Hepatic stellate cell (primary cell): Measurements from ENCODE around the gene HAUS3.
"Not testable (repeated sequence)": the region's sequence is repeated elsewhere in the genome, so short reads cannot be mapped to it uniquely, and the experiment has no call there.

Source experiments
- DNase-seq: peaks from one replicate; pipeline ENCODE4 v3.0.0; 2011; ENCODE audit warnings: low spot score

Gene HAUS3

DNA sequence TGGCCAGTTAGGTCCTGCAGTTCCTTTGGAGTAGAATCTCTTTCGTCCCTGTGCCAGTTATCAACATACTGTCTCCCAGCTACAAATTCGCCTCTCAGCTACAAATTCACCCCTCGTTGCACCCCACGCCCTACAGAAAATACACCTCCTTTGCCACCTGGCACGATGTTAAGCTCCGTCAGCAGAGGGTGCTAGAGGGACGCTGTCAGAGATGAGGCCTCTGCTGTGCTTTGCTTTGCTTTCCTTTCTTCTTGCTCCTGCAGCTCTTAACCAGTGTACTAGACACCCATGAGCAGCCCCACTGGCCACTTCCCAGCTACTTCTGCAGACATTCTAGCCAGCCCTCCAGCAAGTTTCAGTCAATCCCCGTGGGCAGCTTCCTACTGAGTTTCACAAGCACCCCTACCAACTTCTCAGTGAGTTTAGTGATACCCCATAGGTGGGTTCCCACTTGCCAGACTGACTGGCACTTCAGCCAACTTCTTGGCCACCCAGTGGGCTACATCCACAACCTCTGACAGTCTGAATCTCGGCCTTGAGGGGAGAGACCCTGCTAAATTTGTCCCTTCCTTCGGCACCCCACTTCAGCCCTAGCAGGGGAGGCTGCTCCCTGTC is 21.8 kb downstream of the HAUS3 start:
- peak; percentile 47 for DNase-seq

- no peak for DNase-seq
Observed at GRCh38 chr4:2219233-2219760, 22.6 kb downstream of the HAUS3 start.

DNA sequence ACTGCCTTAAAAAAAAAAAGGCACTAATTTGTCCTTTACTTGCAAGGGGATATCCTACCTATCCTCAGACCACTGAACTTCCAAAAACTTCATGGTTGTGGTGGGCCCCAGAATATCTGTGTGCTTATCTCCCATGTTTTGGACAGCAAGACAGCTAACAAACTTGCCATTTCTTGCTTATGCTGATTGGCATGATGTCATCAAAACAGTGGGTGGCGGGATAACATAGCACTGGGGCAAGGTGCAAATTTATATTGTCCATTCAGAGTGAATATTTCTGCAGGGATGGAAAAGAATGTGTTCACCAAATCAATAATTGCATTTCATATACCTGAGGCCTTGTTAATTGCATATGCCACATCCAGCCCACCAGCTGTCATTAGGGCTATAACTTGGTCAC is 23.5 kb downstream of the HAUS3 start:
- DNase-seq: no peak

- DNase-seq: no peak
Observed at GRCh38 chr4:2217726-2218125, 24.2 kb downstream of the HAUS3 start.

GRCh38 chr4:2212831-2213230 is 29.1 kb downstream of the HAUS3 start:
- DNase-seq: no peak

- not testable (repeated sequence) for DNase-seq
Observed at GRCh38 chr4:2202789-2203188, 39.1 kb downstream of the HAUS3 start.

GRCh38 chr4:2194496-2194895 is 47.4 kb downstream of the HAUS3 start:
- DNase-seq: no peak

DNA sequence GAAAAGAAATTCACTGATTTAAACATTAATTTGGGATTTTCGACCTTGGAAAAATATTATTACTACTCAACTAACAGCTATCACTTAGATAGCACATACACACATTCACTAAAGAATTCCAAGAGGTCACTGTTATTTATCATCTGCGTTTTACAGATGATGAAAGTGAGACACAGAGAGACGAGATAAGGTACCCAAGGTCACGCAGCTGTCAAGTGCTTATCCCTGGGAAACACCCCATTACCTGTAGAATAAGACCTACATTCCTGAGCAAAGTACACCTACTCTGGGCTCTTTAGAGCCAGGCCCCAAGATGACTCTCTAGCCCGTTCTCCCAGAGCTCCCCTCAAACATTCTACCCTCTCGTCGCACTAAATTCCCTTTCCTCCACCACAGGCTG is 48.6 kb downstream of the HAUS3 start:
- DNase-seq: no peak

DNA sequence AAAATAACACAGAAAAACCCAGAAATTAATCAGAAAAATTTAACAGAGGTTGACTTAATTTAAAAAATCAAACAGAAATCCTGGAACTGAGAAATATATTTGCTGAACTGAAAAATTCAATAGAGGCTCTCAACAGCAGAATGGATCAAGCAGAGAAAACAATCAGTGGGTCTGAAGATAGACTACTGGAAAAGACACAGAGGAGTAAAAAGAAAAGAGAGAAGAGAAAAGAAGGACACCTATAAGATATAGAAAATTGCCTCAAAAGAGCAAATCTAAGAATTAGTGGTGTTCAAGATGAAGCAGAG is 55.1 kb downstream of the HAUS3 start:
- DNase-seq: no peak

- DNase-seq: no peak
Observed at GRCh38 chr4:2186133-2186864, 55.6 kb downstream of the HAUS3 start.

DNA sequence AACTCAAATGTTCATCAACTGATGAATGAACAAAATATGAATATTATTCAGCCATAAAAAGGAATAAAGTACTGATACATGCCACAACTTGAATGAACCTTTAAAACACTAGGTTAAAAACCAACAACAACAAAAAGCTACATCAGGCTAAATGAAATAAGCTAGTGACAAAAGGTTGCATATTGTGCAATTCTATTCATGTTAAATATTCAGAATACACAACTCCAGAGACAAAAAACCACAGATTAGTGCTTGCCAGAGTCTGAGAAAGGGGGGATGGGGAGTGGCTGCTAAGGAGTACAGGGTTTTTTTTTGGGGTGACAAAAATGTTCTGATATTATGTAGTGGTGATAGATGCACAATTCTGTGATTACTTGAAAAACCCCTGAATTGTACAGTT is 58.5 kb downstream of the HAUS3 start:
- no peak for DNase-seq

GRCh38 chr4:2182994-2183393 is 58.9 kb downstream of the HAUS3 start:
- no peak for DNase-seq

- no peak for DNase-seq
Observed at GRCh38 chr4:2180410-2180809, 61.5 kb downstream of the HAUS3 start.

- DNase-seq: no peak
Observed at GRCh38 chr4:2179717-2180116, 62.2 kb downstream of the HAUS3 start.

DNA sequence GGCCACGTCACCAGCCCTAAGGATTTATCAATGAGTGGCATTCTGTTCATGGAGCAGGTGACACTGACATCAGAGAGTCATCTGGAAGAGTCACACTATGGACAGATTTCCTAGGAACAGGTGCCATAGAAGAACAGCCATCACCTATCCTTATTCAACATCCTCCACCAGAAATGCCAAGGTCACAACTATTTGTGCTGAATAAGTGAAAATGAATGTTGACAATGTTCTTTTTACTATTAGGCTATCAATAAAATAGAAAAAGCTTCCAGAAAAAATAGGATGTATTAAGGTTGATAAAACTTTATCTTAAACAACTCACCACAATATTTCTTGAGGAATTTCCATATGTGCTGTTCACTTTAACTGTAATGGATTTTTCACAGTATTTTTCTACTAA is 62.9 kb downstream of the HAUS3 start:
- DNase-seq: no peak
